ENCODE results near the gene PRUNE1.

PRUNE1 gene

GRCh38 chr1:150963321-150964163, 44.7 kb upstream of the PRUNE1 start:
- peaks cover 19% of the 10 kb centered on the region for H4K20me1 ChIP-seq (ENCODE audit: insufficient read depth, low read length, poor library complexity, severe bottlenecking)
- H3K36me3 ChIP-seq (ENCODE audit: insufficient read depth, low read length): peaks cover 90% of the 10 kb centered on the region
- TF ChIP-seq CTCF (conservative IDR thresholded peaks at IDR 0.05; ENCODE audit: low read length) (no peak), EZH2phosphoT487 (IDR thresholded peaks at IDR 0.05; ENCODE audit: borderline replicate concordance) (no peak)

GRCh38 chr1:150964164-150964489, 44.1 kb upstream of the PRUNE1 start:
- Histone ChIP-seq H4K20me1 (ENCODE audit: insufficient read depth, low read length, poor library complexity, severe bottlenecking) (peaks cover 25% of the 10 kb centered on the region), H3K4me2 (ENCODE audit: low read depth, low read length, poor library complexity, severe bottlenecking) (no peak overlapping the region), H3F3A (ENCODE audit: low read depth) (no peaks in the 10 kb centered on the region; the same call in 1 of the 2 replicates), H3K79me2 (ENCODE audit: insufficient read depth, low read length) (peaks cover 17% of the 10 kb centered on the region), H3K9me3 (ENCODE audit: insufficient read depth, low read depth, low read length) (no peaks in the 10 kb centered on the region), H2AFZ (ENCODE audit: low read length) (no peak overlapping the region), H3K9me2 (replicated peaks; ENCODE audit: low read depth, low read length) (no peaks in the 10 kb centered on the region), H3K9ac (ENCODE audit: low read depth, low read length, poor library complexity, severe bottlenecking) (no peak overlapping the region), H3K4me1 (ENCODE audit: insufficient read depth, low read length, poor library complexity, severe bottlenecking) (no peaks in the 10 kb centered on the region), H3K27me3 (ENCODE audit: insufficient read depth, low read length, poor library complexity, severe bottlenecking) (no peaks in the 10 kb centered on the region), H3K4me3 (ENCODE audit: low read length, poor library complexity, severe bottlenecking) (no peak overlapping the region), H3K36me3 (ENCODE audit: insufficient read depth, low read length) (peaks cover 90% of the 10 kb centered on the region)
- TF ChIP-seq EZH2phosphoT487 (IDR thresholded peaks at IDR 0.05; ENCODE audit: borderline replicate concordance) (no peak), CTCF (conservative IDR thresholded peaks at IDR 0.05; ENCODE audit: low read length) (no peak)

More at GRCh38 chr1:150963321-150964163, 44.7 kb upstream of the PRUNE1 start:
- H3K4me1 ChIP-seq (ENCODE audit: insufficient read depth, low read length, poor library complexity, severe bottlenecking): no peaks in the 10 kb centered on the region
- H3K9me2 ChIP-seq (replicated peaks; ENCODE audit: low read depth, low read length): no peaks in the 10 kb centered on the region
- no peaks in the 10 kb centered on the region for H3K27me3 ChIP-seq (ENCODE audit: insufficient read depth, low read length, poor library complexity, severe bottlenecking)
- no peak overlapping the region for H3K9ac ChIP-seq (ENCODE audit: low read depth, low read length, poor library complexity, severe bottlenecking)
- H3K4me3 ChIP-seq (ENCODE audit: low read length, poor library complexity, severe bottlenecking): no peak overlapping the region
- peaks cover 11% of the 10 kb centered on the region for H3K79me2 ChIP-seq (ENCODE audit: insufficient read depth, low read length)
- H2AFZ ChIP-seq (ENCODE audit: low read length): no peak overlapping the region
- H3K9me3 ChIP-seq (ENCODE audit: insufficient read depth, low read depth, low read length): no peaks in the 10 kb centered on the region
- no peak overlapping the region for H3K4me2 ChIP-seq (ENCODE audit: low read depth, low read length, poor library complexity, severe bottlenecking)
- H3F3A ChIP-seq (ENCODE audit: low read depth): no peaks in the 10 kb centered on the region; the same call in 1 of the 2 replicates

GRCh38 chr1:150965605-150966004, 42.6 kb upstream of the PRUNE1 start:
- TF ChIP-seq CTCF (conservative IDR thresholded peaks at IDR 0.05; ENCODE audit: low read length) (no peak), EZH2phosphoT487 (IDR thresholded peaks at IDR 0.05; ENCODE audit: borderline replicate concordance) (no peak)
- no peaks in the 10 kb centered on the region; the same call in 1 of the 2 replicates for H3F3A ChIP-seq (ENCODE audit: low read depth)
- H3K36me3 ChIP-seq (ENCODE audit: insufficient read depth, low read length): peaks cover 76% of the 10 kb centered on the region
- H3K4me2 ChIP-seq (ENCODE audit: low read depth, low read length, poor library complexity, severe bottlenecking): no peak overlapping the region
- H3K9ac ChIP-seq (ENCODE audit: low read depth, low read length, poor library complexity, severe bottlenecking): no peak overlapping the region
- no peaks in the 10 kb centered on the region for H3K9me3 ChIP-seq (ENCODE audit: insufficient read depth, low read depth, low read length)
- peaks cover 32% of the 10 kb centered on the region for H3K79me2 ChIP-seq (ENCODE audit: insufficient read depth, low read length)
- H4K20me1 ChIP-seq (ENCODE audit: insufficient read depth, low read length, poor library complexity, severe bottlenecking): peaks cover 38% of the 10 kb centered on the region
- H3K4me1 ChIP-seq (ENCODE audit: insufficient read depth, low read length, poor library complexity, severe bottlenecking): peaks cover 6% of the 10 kb centered on the region
- H2AFZ ChIP-seq (ENCODE audit: low read length): no peak overlapping the region
- H3K27me3 ChIP-seq (ENCODE audit: insufficient read depth, low read length, poor library complexity, severe bottlenecking): no peaks in the 10 kb centered on the region
- no peak overlapping the region for H3K4me3 ChIP-seq (ENCODE audit: low read length, poor library complexity, severe bottlenecking)
- H3K9me2 ChIP-seq (replicated peaks; ENCODE audit: low read depth, low read length): no peaks in the 10 kb centered on the region
